HepG2 (cell line): ENCODE results near the gene LRPAP1. TPM values are rescaled to one million over a fixed set of nuclear protein-coding genes. Genes with fewer than 3 reads are reported as not detected.

Experiments used
- ATAC-seq: fragments of 200-7000 bp; cut with Tn5 transposase; 3 replicates; pipeline ENCODE4 v1.9.1; 2020; ENCODE audit warnings: mild to moderate bottlenecking, moderate library complexity
- BruUV-seq: library from RNA; stranded (reverse); fragments of 400-500 nt; replicated peaks from 2 replicates; lab custom pipeline; 2021; lab: Mats Ljungman, UMichigan
- CTCF ChIA-PET: fragments of 300-600 bp; formaldehyde crosslinking; extraction: SDS; loops from one replicate; lab custom pipeline; 2021; ENCODE audit warnings: low total read pairs, inconsistent platforms, low intra/inter-chr PET ratio; lab: Yijun Ruan, JAX
- POLR2A ChIA-PET: fragments of 350-600 bp; sonication (Branson Sonifier 250); formaldehyde crosslinking; loops from one replicate; lab custom pipeline; 2020; ENCODE audit warnings: antibody characterized with exemption, inconsistent platforms; lab: Yijun Ruan, JAX
- DNase-seq: peaks from one replicate; pipeline ENCODE4 v3.0.0-alpha.2; 2015; ENCODE audit warnings: low spot score
- FAIRE-seq: peaks from 3 replicates; lab custom pipeline; 2011; peaks lifted over from hg19 to GRCh38; lab: Jason Lieb, UNC
- H2AFZ ChIP-seq: one replicate; pipeline ENCODE4 v1.6.1; 2011; ENCODE audit warnings: low read length, inconsistent platforms
- H3K27ac ChIP-seq: fragments of 300-600 bp; 3 replicates; pipeline ENCODE4 v1.8.0; 2011; ENCODE audit warnings: mixed run types, mild to moderate bottlenecking, mixed read lengths, low read length, inconsistent platforms; ENCODE audit not compliant: insufficient read depth; ENCODE audit errors: extremely low read length
- H3K27me3 ChIP-seq, 2 experiments: fragments of 200-600 bp in 1 of 2; 2 replicates in 1 of 2; 3 replicates in 1 of 2; pipeline versions ENCODE4 v1.6.0 to v1.8.0; 2011; ENCODE audit warnings: low read length in 2 of 2, mild to moderate bottlenecking in 2 of 2, moderate library complexity in 2 of 2, inconsistent platforms in 1 of 2; ENCODE audit not compliant: insufficient read depth in 2 of 2, control insufficient read depth in 1 of 2
- H3K36me3 ChIP-seq, 2 experiments: fragments of 200-600 bp in 1 of 2; replicated peaks in 1 of 2; 2 replicates in 1 of 2; 3 replicates in 1 of 2; pipeline versions ENCODE4 v1.5.1 to v1.8.0; 2011; ENCODE audit warnings: low read length in 2 of 2, inconsistent platforms in 1 of 2; ENCODE audit not compliant: insufficient read depth in 2 of 2, control insufficient read depth in 1 of 2
- H3K4me1 ChIP-seq: 2 replicates; pipeline ENCODE4 v1.5.1; 2012; ENCODE audit warnings: low read length, inconsistent platforms; ENCODE audit not compliant: insufficient read depth
- H3K4me2 ChIP-seq: 2 replicates; pipeline ENCODE4 v1.6.0; 2011; ENCODE audit warnings: low read depth, low read length, inconsistent platforms
- H3K4me3 ChIP-seq, 3 experiments: fragments of 200-600 bp in 1 of 3; sonication (generic), shearing (Covaris generic) in 1 of 3; replicated peaks in 1 of 3; 2 replicates each; pipeline ENCODE4 v1.5.1; 2011 to 2016; ENCODE audit warnings: low read length in 3 of 3, inconsistent platforms in 2 of 3, low read depth in 2 of 3, mild to moderate bottlenecking in 2 of 3, control low read depth in 1 of 3, mixed read lengths in 1 of 3; ENCODE audit not compliant: insufficient read depth in 1 of 3
- H3K79me2 ChIP-seq: one replicate; pipeline ENCODE4 v1.6.1; 2011; ENCODE audit warnings: low read length, inconsistent platforms; ENCODE audit not compliant: insufficient read depth
- H3K9ac ChIP-seq: 2 replicates; pipeline ENCODE4 v1.6.0; 2011; ENCODE audit warnings: mild to moderate bottlenecking, low read depth, low read length, inconsistent platforms; ENCODE audit not compliant: insufficient read depth
- H3K9me3 ChIP-seq: 2 replicates; pipeline ENCODE4 v1.5.1; 2012; ENCODE audit warnings: mild to moderate bottlenecking, low read length
- H4K20me1 ChIP-seq: 2 replicates; pipeline ENCODE4 v1.6.0; 2011; ENCODE audit warnings: inconsistent platforms, mild to moderate bottlenecking, low read length, moderate library complexity; ENCODE audit not compliant: insufficient read depth
- ATM ChIP-seq: fragments of 450-650 bp; IDR thresholded peaks from 2 replicates; pipeline ENCODE4 v1.7.1; 2017; ENCODE audit warnings: mild to moderate bottlenecking, borderline replicate concordance
- BCL6 ChIP-seq: IDR thresholded peaks from 2 replicates; pipeline ENCODE4 v1.6.1; 2016; ENCODE audit warnings: missing genetic modification reagents, missing compliant biosample characterization
- MBNL3 ChIP-seq: fragments of 250-450 bp; sonication (Bioruptor Pico); conservative IDR thresholded peaks from 2 replicates; pipeline ENCODE4 v1.8.0; 2022; ENCODE audit warnings: mild to moderate bottlenecking, inconsistent platforms
- PAWR ChIP-seq: sonication (generic); formaldehyde crosslinking; IDR thresholded peaks from 2 replicates; pipeline ENCODE4 v1.4.0; 2020; ENCODE audit warnings: missing genetic modification reagents, mild to moderate bottlenecking, borderline replicate concordance
- SNAPC5 ChIP-seq: sonication (generic); formaldehyde crosslinking; IDR thresholded peaks from 2 replicates; pipeline ENCODE4 v1.8.1; 2023; ENCODE audit warnings: mild to moderate bottlenecking, missing genetic modification reagents, borderline replicate concordance
- ZNF362 ChIP-seq: sonication (generic); formaldehyde crosslinking; IDR thresholded peaks from 2 replicates; pipeline ENCODE4 v1.4.0; 2020; ENCODE audit warnings: missing genetic modification reagents, mild to moderate bottlenecking, borderline replicate concordance
- ZNF652 ChIP-seq: IDR thresholded peaks from 2 replicates; pipeline ENCODE4 v1.6.1; 2016; ENCODE audit warnings: low read depth, borderline replicate concordance
- ZNF670 ChIP-seq: sonication (generic); formaldehyde crosslinking; IDR thresholded peaks from 2 replicates; pipeline ENCODE4 v1.8.0; 2022; ENCODE audit warnings: mild to moderate bottlenecking, missing genetic modification reagents, borderline replicate concordance
- ZNF747 ChIP-seq: sonication (generic); formaldehyde crosslinking; IDR thresholded peaks from 2 replicates; pipeline ENCODE4 v1.8.1; 2023; ENCODE audit warnings: missing genetic modification reagents, mild to moderate bottlenecking, borderline replicate concordance
- WGBS: methylation state at CpG from one replicate; pipeline ENCODE4 v1.1.6; 2017; ENCODE audit warnings: low lambda C conversion rate; 5-methylcytosine and 5-hydroxymethylcytosine counted together
- in situ Hi-C: cut with HindIII; loops from 2 replicates; pipeline ENCODE4 v1.10.0; 2017; ENCODE audit warnings: low pct_unique_long_range_greater_than_20kb; ENCODE audit not compliant: extremely low pct_ligation_motif_present
- intact Hi-C: fragments of 100-400 bp; cut with micrococcal nuclease; formaldehyde crosslinking; loops from one replicate; pipeline ENCODE4 v1.10.0; 2022; ENCODE audit not compliant: unreplicated experiment
- polyA plus RNA-seq, 8 experiments: library from polyadenylated mRNA; depleted of rRNA in 3 of 8; stranded (reverse) in 7 of 8; unstranded in 1 of 8; fragments of >200 nt; fragmentation: Illumina TruSeq in 4 of 8; extraction: Trizol in 4 of 8; gene quantifications; 2 replicates each; pipeline versions ENCODE4 v1.2.1 to v1.2.3, GENCODE V29; 2011 to 2016; ENCODE audit warnings: low read depth in 4 of 8, missing spikeins in 1 of 8, mixed read lengths in 1 of 8; ENCODE audit not compliant: insufficient read depth in 1 of 8
- total RNA-seq, 5 experiments: library from RNA; depleted of rRNA; stranded (reverse); fragments of >200 nt; fragmentation: Illumina TruSeq; extraction: Trizol; gene quantifications; 2 replicates each; pipeline ENCODE4 v1.2.3, GENCODE V29; 2016; ENCODE audit warnings: low read depth in 1 of 5

The LRPAP1 gene
- total and polyA plus RNA-seq, 2 of the 13 experiments (the other 11 are each of a cell fraction or from before 2014, with no cell fraction given), result 153 to 191 TPM

GRCh38 chr4:3516061-3516835, 16.0 kb downstream of the LRPAP1 start:
- BruUV-seq, result no TSS peak
- in situ Hi-C loops (no loop called here), intact Hi-C loops (no loop called here)
- H3K4me2 ChIP-seq, result no peak overlapping the region
- no peaks in the 10 kb centered on the region for H3K79me2 ChIP-seq
- H4K20me1 ChIP-seq, result no peaks in the 10 kb centered on the region
- H3K27me3 ChIP-seq, result no peaks in the 10 kb centered on the region
- no peak for ATAC-seq
- CTCF ChIA-PET, result no interaction called here
- peaks cover 35 to 74% of the 10 kb centered on the region in 2 experiments for H3K36me3 ChIP-seq
- no peak overlapping the region for H3K9ac ChIP-seq
- POLR2A ChIA-PET, result no interaction called here
- FAIRE-seq, result no peak
- no peaks in the 10 kb centered on the region for H3K4me1 ChIP-seq
- H2AFZ ChIP-seq, result no peak overlapping the region
- no peaks in the 10 kb centered on the region for H3K9me3 ChIP-seq
- DNase-seq, result no peak
- H3K4me3 ChIP-seq, result no peak overlapping the region
- WGBS, result 98% methylated on average over 15 of the region's 32 CpGs
- TF ChIP-seq ZNF670 (CRISPR knock-in tag), result no peak
- no peak for TF ChIP-seq ZNF747
- TF ChIP-seq BCL6, result no peak
- no peak for TF ChIP-seq PAWR
- H3K27ac ChIP-seq, result no peak overlapping the region

- H3K36me3 ChIP-seq, result peaks cover 35 to 73% of the 10 kb centered on the region in 2 experiments
- H3K4me1 ChIP-seq, result no peaks in the 10 kb centered on the region
- in situ Hi-C loops, result no loop called here
- H3K27ac ChIP-seq, result no peak overlapping the region
- H3K79me2 ChIP-seq, result no peaks in the 10 kb centered on the region
- BruUV-seq, result no TSS peak
- H3K9me3 ChIP-seq, result no peaks in the 10 kb centered on the region
- no peaks in the 10 kb centered on the region for H3K27me3 ChIP-seq
- ChIA-PET POLR2A (no interaction called here), CTCF (no interaction called here)
- no peak for ATAC-seq
- H2AFZ ChIP-seq, result no peak overlapping the region
- no peak for DNase-seq
- no peaks in the 10 kb centered on the region for H4K20me1 ChIP-seq
- no peak overlapping the region for H3K4me2 ChIP-seq
- H3K4me3 ChIP-seq, result no peak overlapping the region
- 95% methylated on average over 14 of the region's 15 CpGs for WGBS
- no peak for FAIRE-seq
- intact Hi-C loops, result no loop called here
- no peak overlapping the region for H3K9ac ChIP-seq
- TF ChIP-seq SNAPC5 (no peak), ZNF652 (no peak), ZNF362 (no peak), MBNL3 (CRISPR knock-in tag) (no peak), ATM (no peak)
Measured at GRCh38 chr4:3515646-3516045, 16.6 kb downstream of the LRPAP1 start.
